GM10266 (cell line): ENCODE measurements around the gene FBXW8.

Experiments
- DNase-seq: peaks from one replicate; pipeline ENCODE4 v3.0.0; 2012; ENCODE audit errors: extremely low spot score
- TF ChIP-seq, protein P1 (sequence below): IDR thresholded peaks from 2 replicates; pipeline ENCODE4 v1.5.1; 2012; ENCODE audit warnings: mild to moderate bottlenecking, low read depth; ENCODE audit not compliant: control insufficient read depth, insufficient read depth; ENCODE audit errors: missing control alignments

FBXW8 gene

GRCh38 chr12:117035287-117035686 is 124.5 kb downstream of the FBXW8 start:
- TF ChIP-seq, protein P1, sequence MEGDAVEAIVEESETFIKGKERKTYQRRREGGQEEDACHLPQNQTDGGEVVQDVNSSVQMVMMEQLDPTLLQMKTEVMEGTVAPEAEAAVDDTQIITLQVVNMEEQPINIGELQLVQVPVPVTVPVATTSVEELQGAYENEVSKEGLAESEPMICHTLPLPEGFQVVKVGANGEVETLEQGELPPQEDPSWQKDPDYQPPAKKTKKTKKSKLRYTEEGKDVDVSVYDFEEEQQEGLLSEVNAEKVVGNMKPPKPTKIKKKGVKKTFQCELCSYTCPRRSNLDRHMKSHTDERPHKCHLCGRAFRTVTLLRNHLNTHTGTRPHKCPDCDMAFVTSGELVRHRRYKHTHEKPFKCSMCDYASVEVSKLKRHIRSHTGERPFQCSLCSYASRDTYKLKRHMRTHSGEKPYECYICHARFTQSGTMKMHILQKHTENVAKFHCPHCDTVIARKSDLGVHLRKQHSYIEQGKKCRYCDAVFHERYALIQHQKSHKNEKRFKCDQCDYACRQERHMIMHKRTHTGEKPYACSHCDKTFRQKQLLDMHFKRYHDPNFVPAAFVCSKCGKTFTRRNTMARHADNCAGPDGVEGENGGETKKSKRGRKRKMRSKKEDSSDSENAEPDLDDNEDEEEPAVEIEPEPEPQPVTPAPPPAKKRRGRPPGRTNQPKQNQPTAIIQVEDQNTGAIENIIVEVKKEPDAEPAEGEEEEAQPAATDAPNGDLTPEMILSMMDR: no peak
- no peak for DNase-seq

DNA sequence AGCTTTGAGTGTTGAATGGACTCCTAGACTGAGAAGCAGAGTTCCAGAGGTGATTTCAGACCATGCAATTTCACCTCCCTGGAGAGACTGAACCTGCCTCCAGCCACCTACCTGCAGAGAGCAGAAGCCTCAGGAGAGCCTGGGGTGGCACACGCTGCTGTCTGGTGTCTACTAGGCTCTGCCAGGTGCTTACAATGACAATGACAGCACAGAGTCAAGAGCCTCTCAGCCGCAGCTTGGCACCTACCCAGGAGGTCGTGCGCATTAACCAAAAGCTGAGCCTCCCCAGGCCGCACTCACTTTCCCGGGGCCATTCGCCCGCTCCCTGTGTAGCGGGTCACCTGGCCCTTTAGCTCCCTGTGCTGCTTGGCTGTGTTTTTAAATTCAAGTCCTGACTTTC is 125.3 kb downstream of the FBXW8 start:
- TF ChIP-seq, protein P1: no peak
- DNase-seq: no peak

GRCh38 chr12:117036547-117036946 is 125.8 kb downstream of the FBXW8 start:
- DNase-seq: no peak
- TF ChIP-seq, protein P1: no peak

GRCh38 chr12:117037289-117038022 is 126.7 kb downstream of the FBXW8 start:
- no peak for DNase-seq
- TF ChIP-seq, protein P1: no peak

DNA sequence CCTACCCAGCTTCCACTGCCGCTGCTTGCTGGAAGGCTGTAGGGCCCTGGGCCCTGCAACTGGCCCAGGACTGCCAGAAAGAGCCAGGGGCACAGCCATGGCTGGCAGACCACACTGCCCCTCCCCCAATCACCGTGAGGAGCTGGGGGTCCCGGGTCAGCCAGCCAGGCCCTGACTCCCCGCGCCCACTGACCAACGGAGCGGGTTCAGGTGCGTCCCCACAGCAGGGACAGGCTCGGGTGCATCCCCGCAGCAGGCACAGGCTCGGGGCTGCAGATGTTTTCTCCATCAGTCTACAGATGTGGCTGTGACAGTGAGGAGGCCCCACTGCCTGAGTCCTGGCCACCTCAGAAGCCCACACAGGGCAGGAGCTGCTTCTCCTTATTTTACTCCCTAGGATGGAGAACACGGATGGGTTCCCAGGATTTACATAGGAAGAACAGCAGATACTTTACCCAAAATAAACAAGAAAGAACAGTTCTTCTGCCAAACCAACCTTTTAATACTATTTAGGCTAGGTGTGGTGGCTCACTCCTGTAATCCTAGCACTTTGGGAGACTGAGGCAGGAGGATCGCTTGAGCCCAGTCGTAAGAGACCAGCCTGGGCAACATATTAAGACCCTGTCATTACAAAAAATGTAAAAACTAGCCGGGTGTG is 127.4 kb downstream of the FBXW8 start:
- TF ChIP-seq, protein P1: no peak
- no peak for DNase-seq

- DNase-seq: no peak
- TF ChIP-seq, protein P1: no peak
Measured at GRCh38 chr12:117038919-117039318, 128.2 kb downstream of the FBXW8 start.

DNA sequence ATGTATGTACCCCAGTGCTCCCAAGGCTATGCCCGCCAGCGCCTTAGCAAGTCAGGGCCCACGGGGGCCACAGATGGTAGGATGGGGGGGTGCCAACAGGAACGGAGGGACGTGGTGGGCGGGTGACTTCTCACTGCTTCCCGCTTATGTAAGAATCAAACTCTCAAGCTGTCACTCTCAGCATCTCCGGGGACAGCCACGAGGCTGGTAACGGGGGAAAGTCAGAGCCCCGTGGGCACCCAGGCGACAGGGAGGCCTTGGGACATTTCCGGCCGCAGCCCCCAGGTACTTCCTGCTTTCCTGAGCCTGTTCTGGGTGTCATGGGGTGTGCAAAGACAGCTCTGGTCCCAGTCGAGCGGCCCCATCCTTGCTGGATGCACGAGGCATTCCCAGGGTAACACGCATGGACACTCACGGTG is 129.2 kb downstream of the FBXW8 start:
- DNase-seq: no peak
- TF ChIP-seq, protein P1: no peak
